Esophagus muscularis mucosa (tissue), 4 donors: ENCODE data around the gene NALCN.

Experiments used
- EP300 ChIP-seq: sonication (generic); formaldehyde crosslinking; IDR thresholded peaks from one replicate; pipeline ENCODE4 v1.6.1; 2017; ENCODE audit warnings: antibody characterized with exemption
- POLR2A ChIP-seq: fragments of 450-650 bp; IDR thresholded peaks from one replicate; pipeline ENCODE4 v1.6.1; 2017; ENCODE audit warnings: antibody characterized with exemption, moderate library complexity, mild to moderate bottlenecking, low read depth
- POLR2AphosphoS5 ChIP-seq, 2 donors: sonication (generic); formaldehyde crosslinking; IDR thresholded peaks; one replicate each; pipeline ENCODE4 v1.6.1; 2017; ENCODE audit warnings: antibody characterized with exemption in 2 of 2
- TF ChIP-seq, protein P1 (sequence below), 3 experiments: fragments of 200-600 bp in 2 of 3; fragments of 450-650 bp in 1 of 3; sonication (generic) in 2 of 3; IDR thresholded peaks; one replicate each; pipeline ENCODE4 v1.5.1; 2017 to 2019; ENCODE audit warnings: antibody characterized with exemption in 3 of 3, mild to moderate bottlenecking in 2 of 3, moderate library complexity in 1 of 3

DNA sequence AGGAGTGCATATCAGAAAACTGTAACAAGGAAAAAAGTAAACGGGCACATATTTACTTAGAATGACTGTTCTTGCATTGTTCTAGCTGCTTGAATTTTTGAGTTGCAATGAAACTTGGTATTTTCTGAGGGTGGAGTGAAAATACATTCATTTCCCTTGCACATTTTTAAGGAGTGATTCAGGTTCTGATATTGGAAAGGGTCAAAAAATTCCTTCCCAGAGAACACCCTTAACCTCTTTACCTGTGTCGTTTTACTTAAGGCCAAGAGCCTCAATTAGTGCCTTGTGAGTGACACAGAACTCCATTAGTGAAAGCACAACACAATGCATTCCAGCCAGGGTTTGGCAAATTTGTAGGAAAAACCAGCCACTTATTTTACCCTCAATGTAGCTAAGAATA lies 38.5 kb upstream of the NALCN start:
- TF ChIP-seq, protein P1, sequence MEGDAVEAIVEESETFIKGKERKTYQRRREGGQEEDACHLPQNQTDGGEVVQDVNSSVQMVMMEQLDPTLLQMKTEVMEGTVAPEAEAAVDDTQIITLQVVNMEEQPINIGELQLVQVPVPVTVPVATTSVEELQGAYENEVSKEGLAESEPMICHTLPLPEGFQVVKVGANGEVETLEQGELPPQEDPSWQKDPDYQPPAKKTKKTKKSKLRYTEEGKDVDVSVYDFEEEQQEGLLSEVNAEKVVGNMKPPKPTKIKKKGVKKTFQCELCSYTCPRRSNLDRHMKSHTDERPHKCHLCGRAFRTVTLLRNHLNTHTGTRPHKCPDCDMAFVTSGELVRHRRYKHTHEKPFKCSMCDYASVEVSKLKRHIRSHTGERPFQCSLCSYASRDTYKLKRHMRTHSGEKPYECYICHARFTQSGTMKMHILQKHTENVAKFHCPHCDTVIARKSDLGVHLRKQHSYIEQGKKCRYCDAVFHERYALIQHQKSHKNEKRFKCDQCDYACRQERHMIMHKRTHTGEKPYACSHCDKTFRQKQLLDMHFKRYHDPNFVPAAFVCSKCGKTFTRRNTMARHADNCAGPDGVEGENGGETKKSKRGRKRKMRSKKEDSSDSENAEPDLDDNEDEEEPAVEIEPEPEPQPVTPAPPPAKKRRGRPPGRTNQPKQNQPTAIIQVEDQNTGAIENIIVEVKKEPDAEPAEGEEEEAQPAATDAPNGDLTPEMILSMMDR (IDR thresholded peaks at IDR 0.05), result no peak
- TF ChIP-seq POLR2A (no peak), POLR2AphosphoS5 (IDR thresholded peaks at IDR 0.05) (no peak), EP300 (no peak)
